ENCODE data around the gene BPNT1.
A peak's percentile ranks its signal among the peaks of the same experiment; 100 is the strongest.
"Not testable (repeated sequence)": the region's sequence is repeated elsewhere in the genome, so short reads cannot be mapped to it uniquely, and the experiment has no call there.

The BPNT1 gene

DNA sequence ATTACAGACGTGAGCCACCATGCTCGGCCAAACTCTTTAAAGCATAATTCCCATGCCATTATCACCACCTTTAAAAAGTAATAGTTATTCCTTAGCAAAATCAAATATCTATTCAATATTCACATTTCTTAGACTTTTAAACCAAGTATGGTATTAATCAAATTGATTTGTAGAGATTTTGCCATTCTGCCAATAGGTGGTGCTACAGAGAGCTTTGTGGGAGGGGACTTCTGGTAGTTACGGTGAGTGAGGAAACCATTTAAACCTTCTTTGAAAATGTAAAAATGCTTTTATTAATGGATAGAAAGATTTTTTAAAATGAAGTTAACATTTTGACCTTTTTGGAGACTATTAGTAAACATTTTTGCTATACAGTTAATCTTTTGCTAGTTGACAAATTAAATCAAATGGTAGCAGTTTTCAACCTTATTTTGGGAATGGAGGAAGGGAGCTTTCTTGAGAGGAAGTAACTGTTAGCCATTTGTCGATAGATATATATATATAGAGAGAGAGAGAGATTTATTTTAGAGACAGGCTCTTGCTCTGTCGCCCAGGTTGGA, 23.6 kb upstream of the BPNT1 start:
- peak; percentile 70 for TF ChIP-seq CTCF (IDR thresholded peaks at IDR 0.05; ENCODE audit: low read depth, low read length, missing control alignments)
- peak; percentile 14 for DNase-seq
- Histone ChIP-seq H3K27ac (no peak overlapping the region), H3K36me3 (replicated peaks) (peaks cover 46% of the 10 kb centered on the region), H3K27me3 (replicated peaks) (no peaks in the 10 kb centered on the region), H3K4me3 (ENCODE audit: low read depth, low read length) (no peak overlapping the region)
- in situ Hi-C loops (cut with HindIII; ENCODE audit: low pct_ligation_motif_present, low sequenced_read_pairs), result no loop called here

- in situ Hi-C loops (cut with HindIII; ENCODE audit: low pct_ligation_motif_present, low sequenced_read_pairs); H3K4me3 ChIP-seq (ENCODE audit: low read depth, low read length); H3K27me3 ChIP-seq (replicated peaks); H3K27ac ChIP-seq; DNase-seq: not testable (repeated sequence)
- peaks cover 44% of the 10 kb centered on the region for H3K36me3 ChIP-seq (replicated peaks)
These were observed 23.0 kb upstream of the BPNT1 start for GRCh38 chr1:220112600-220112999.

- H3K36me3 ChIP-seq (replicated peaks), result peaks cover 45% of the 10 kb centered on the region
- DNase-seq; H3K27ac ChIP-seq; H3K27me3 ChIP-seq (replicated peaks); in situ Hi-C loops (cut with HindIII; ENCODE audit: low pct_ligation_motif_present, low sequenced_read_pairs); H3K4me3 ChIP-seq (ENCODE audit: low read depth, low read length): not testable (repeated sequence)
These were observed 20.9 kb upstream of the BPNT1 start for GRCh38 chr1:220110473-220110872.

DNA sequence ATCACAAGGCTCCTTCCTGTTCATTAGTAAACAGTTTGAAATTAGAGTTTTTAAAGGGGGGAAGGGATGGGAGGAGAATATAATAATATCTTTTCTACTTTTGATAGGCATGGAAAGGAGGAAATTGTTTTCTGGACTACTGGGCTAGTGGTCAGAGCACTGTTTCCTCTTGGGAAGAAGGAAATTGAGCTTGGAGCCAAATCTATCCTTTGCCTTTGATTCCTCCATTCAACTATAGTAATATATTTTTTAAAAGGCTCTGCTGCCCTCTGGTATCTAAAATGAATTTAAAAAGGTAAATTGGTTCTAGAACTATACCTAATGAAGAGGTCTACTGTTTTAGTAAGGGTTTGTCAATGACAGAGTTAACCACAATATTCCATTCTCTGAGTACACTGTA, 10.2 kb upstream of the BPNT1 start:
- no peak for DNase-seq
- TF ChIP-seq CTCF (IDR thresholded peaks at IDR 0.05; ENCODE audit: low read depth, low read length, missing control alignments), result no peak
- in situ Hi-C loops (cut with HindIII; ENCODE audit: low pct_ligation_motif_present, low sequenced_read_pairs), result no loop called here
- Histone ChIP-seq H3K36me3 (replicated peaks) (peaks cover 32% of the 10 kb centered on the region), H3K4me3 (ENCODE audit: low read depth, low read length) (no peak overlapping the region), H3K27me3 (replicated peaks) (no peaks in the 10 kb centered on the region), H3K27ac (no peak overlapping the region)

GRCh38 chr1:220094016-220094911, 4.7 kb upstream of the BPNT1 start, which contains the start of gene IARS2:
IARS2 (plus strand) TSS chr1:220094132; CDS start chr1:220094217, 85 bp downstream.
- Histone ChIP-seq H3K27ac (peak within 1 kb of the TSS; percentile 30), H3K36me3 (replicated peaks) (peaks cover 6% of the 10 kb centered on the region), H3K27me3 (replicated peaks) (no peaks in the 10 kb centered on the region), H3K4me3 (ENCODE audit: low read depth, low read length) (peak within 1 kb of the TSS; percentile 83)
- TF ChIP-seq CTCF (IDR thresholded peaks at IDR 0.05; ENCODE audit: low read depth, low read length, missing control alignments), result no peak
- DNase-seq, result peak; percentile 79
- in situ Hi-C loops (cut with HindIII; ENCODE audit: low pct_ligation_motif_present, low sequenced_read_pairs), result no loop called here

DNA sequence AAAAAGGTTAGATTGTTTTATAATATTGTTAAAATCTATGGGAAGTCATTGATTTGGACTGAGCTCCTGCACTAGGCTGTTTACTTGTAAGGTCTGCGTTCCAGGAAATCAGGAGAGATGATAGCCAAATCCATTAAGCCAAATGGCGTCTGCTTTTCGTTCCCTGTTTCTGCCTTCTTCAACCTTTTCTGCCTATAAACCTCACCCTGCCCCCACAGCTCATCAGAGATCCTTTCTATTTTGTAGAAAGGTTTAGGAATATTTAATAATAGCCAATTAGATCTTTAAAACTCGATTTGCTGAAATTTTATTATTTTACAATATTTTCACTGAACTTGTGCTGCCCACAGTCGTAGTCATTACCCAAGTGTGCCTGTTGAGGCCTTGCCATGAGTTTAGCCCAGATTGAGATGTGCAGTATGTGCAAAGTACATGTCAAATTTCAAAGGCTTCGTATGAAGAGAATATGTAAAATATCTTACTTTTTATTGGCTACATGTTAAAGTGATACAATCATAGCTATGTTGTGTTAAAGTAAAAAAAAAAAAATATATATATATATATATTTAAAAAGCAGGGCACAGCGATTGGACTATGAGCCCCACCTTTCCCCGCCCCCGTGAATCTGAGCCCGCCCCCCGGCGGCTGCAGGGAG, 3.9 kb upstream of the BPNT1 start:
- in situ Hi-C loops (cut with HindIII; ENCODE audit: low pct_ligation_motif_present, low sequenced_read_pairs), result no loop called here
- DNase-seq, result no peak
- H3K36me3 ChIP-seq (replicated peaks), result peaks cover 6% of the 10 kb centered on the region
- no peaks in the 10 kb centered on the region for H3K27me3 ChIP-seq (replicated peaks)
- no peak for TF ChIP-seq CTCF (IDR thresholded peaks at IDR 0.05; ENCODE audit: low read depth, low read length, missing control alignments)
- no peak overlapping the region for H3K27ac ChIP-seq
- no peak overlapping the region for H3K4me3 ChIP-seq (ENCODE audit: low read depth, low read length)
